DOHH2 (cell line): ENCODE data around the gene ZNF883.

ENCODE experiments used
- H3F3A ChIP-seq: fragments of 200-600 bp; sonication (generic), shearing (Covaris generic); 2 replicates; pipeline ENCODE4 v1.6.0; 2016; ENCODE audit warnings: antibody characterized with exemption, mild to moderate bottlenecking; ENCODE audit not compliant: control insufficient read depth, insufficient read depth
- H3K27ac ChIP-seq: fragments of 200-600 bp; sonication (generic); 2 replicates; pipeline ENCODE4 v1.5.1; 2014; ENCODE audit warnings: low read depth, mild to moderate bottlenecking, low read length, moderate library complexity
- H3K27me3 ChIP-seq: fragments of 200-600 bp; sonication (generic); 2 replicates; pipeline ENCODE4 v1.6.1; 2014; ENCODE audit warnings: mild to moderate bottlenecking, low read length, mixed read lengths; ENCODE audit not compliant: control insufficient read depth
- H3K36me3 ChIP-seq: fragments of 200-600 bp; sonication (generic); 2 replicates; pipeline ENCODE4 v1.6.1; 2014; ENCODE audit warnings: mild to moderate bottlenecking, low read length, moderate library complexity, mixed read lengths; ENCODE audit not compliant: control insufficient read depth
- H3K4me1 ChIP-seq: fragments of 200-600 bp; sonication (generic); 2 replicates; pipeline ENCODE4 v1.6.1; 2014; ENCODE audit warnings: mild to moderate bottlenecking, low read length, mixed read lengths; ENCODE audit not compliant: control insufficient read depth
- H3K4me2 ChIP-seq: fragments of 200-600 bp; sonication (generic); 2 replicates; pipeline ENCODE4 v1.6.0; 2014; ENCODE audit warnings: mild to moderate bottlenecking, low read length, moderate library complexity
- H3K4me3 ChIP-seq: fragments of 200-600 bp; sonication (generic); 2 replicates; pipeline ENCODE4 v1.5.1; 2014; ENCODE audit warnings: mild to moderate bottlenecking, low read length, mixed read lengths
- H3K79me2 ChIP-seq: fragments of 200-600 bp; sonication (generic); 2 replicates; pipeline ENCODE4 v1.6.1; 2014; ENCODE audit warnings: mild to moderate bottlenecking, low read length, mixed read lengths; ENCODE audit not compliant: control insufficient read depth
- H3K9me2 ChIP-seq: fragments of 200-600 bp; sonication (generic); replicated peaks from 2 replicates; pipeline ENCODE4 v1.6.1; 2014; ENCODE audit warnings: mild to moderate bottlenecking, low read length, mixed read lengths; ENCODE audit not compliant: control insufficient read depth
- H3K9me3 ChIP-seq: fragments of 200-600 bp; sonication (generic); 2 replicates; pipeline ENCODE4 v1.6.1; 2014; ENCODE audit warnings: antibody characterized with exemption, low read length, mixed read lengths; ENCODE audit not compliant: control insufficient read depth, insufficient read depth
- H4K20me1 ChIP-seq: fragments of 200-600 bp; sonication (generic); 2 replicates; pipeline ENCODE4 v1.6.0; 2014; ENCODE audit warnings: low read depth, mild to moderate bottlenecking, antibody characterized with exemption, low read length, moderate library complexity; ENCODE audit not compliant: control insufficient read depth, insufficient read depth
- EZH2phosphoT487 ChIP-seq: fragments of 200-600 bp; sonication (generic); IDR thresholded peaks from 2 replicates; pipeline ENCODE4 v1.6.1; 2017; ENCODE audit warnings: borderline replicate concordance, mild to moderate bottlenecking, antibody characterized with exemption, low read length, moderate library complexity, mixed read lengths
- TF ChIP-seq, protein P1 (sequence below): fragments of 200-600 bp; sonication (generic); IDR thresholded peaks from one replicate; pipeline ENCODE4 v1.5.1; 2014; ENCODE audit warnings: antibody characterized with exemption, mild to moderate bottlenecking, low read depth, low read length; ENCODE audit not compliant: poor library complexity, severe bottlenecking

Gene ZNF883

GRCh38 chr9:112917987-112918362 lies 94.0 kb downstream of the ZNF883 start:
- H3K9me3 ChIP-seq: no peaks in the 10 kb centered on the region
- no peaks in the 10 kb centered on the region for H4K20me1 ChIP-seq
- no peak overlapping the region for H3K27ac ChIP-seq
- H3K27me3 ChIP-seq: peaks cover 16% of the 10 kb centered on the region; the same call in 1 of the 2 replicates
- no peaks in the 10 kb centered on the region for H3K9me2 ChIP-seq
- H3K79me2 ChIP-seq: no peaks in the 10 kb centered on the region
- no peak overlapping the region for H3K4me2 ChIP-seq
- H3K4me3 ChIP-seq: no peak overlapping the region
- no peaks in the 10 kb centered on the region for H3K4me1 ChIP-seq
- H3F3A ChIP-seq: no peaks in the 10 kb centered on the region
- TF ChIP-seq, protein P1, sequence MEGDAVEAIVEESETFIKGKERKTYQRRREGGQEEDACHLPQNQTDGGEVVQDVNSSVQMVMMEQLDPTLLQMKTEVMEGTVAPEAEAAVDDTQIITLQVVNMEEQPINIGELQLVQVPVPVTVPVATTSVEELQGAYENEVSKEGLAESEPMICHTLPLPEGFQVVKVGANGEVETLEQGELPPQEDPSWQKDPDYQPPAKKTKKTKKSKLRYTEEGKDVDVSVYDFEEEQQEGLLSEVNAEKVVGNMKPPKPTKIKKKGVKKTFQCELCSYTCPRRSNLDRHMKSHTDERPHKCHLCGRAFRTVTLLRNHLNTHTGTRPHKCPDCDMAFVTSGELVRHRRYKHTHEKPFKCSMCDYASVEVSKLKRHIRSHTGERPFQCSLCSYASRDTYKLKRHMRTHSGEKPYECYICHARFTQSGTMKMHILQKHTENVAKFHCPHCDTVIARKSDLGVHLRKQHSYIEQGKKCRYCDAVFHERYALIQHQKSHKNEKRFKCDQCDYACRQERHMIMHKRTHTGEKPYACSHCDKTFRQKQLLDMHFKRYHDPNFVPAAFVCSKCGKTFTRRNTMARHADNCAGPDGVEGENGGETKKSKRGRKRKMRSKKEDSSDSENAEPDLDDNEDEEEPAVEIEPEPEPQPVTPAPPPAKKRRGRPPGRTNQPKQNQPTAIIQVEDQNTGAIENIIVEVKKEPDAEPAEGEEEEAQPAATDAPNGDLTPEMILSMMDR: no peak
- TF ChIP-seq EZH2phosphoT487: no peak
- no peaks in the 10 kb centered on the region for H3K36me3 ChIP-seq

- Histone ChIP-seq H3K9me3 (no peaks in the 10 kb centered on the region), H3F3A (no peaks in the 10 kb centered on the region), H3K4me1 (no peaks in the 10 kb centered on the region), H3K9me2 (no peaks in the 10 kb centered on the region), H3K4me3 (no peak overlapping the region), H4K20me1 (no peaks in the 10 kb centered on the region), H3K4me2 (no peak overlapping the region), H3K27ac (no peak overlapping the region), H3K36me3 (no peaks in the 10 kb centered on the region), H3K27me3 (peaks cover 16% of the 10 kb centered on the region; the same call in 1 of the 2 replicates), H3K79me2 (no peaks in the 10 kb centered on the region)
- TF ChIP-seq EZH2phosphoT487: no peak
- TF ChIP-seq, protein P1: no peak
Measured at GRCh38 chr9:112917047-112917986, 94.7 kb downstream of the ZNF883 start.

DNA sequence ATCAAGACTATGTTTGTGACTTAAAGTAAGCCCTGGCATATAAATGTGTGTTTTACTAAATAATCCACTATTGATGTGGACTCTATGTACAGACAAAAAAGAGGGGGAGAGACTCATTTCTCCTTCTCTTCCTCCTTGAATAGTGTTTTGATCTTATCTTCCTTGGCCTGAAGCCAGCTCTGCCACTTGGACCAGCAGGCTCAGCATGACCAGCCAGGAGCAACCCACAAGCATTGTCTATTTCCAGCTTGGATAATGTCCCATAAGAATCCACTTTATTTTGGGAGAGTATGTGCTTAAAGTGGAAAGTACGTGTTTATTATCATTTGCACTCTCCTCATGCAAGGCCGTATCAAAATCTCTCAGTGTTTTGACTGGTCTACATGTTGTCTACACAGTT lies 97.5 kb downstream of the ZNF883 start:
- Histone ChIP-seq H3K4me2 (no peak overlapping the region), H3K27ac (no peak overlapping the region), H3K9me3 (no peaks in the 10 kb centered on the region), H3K4me3 (no peak overlapping the region), H3K79me2 (no peaks in the 10 kb centered on the region), H3K9me2 (no peaks in the 10 kb centered on the region), H3K36me3 (no peaks in the 10 kb centered on the region), H4K20me1 (no peaks in the 10 kb centered on the region), H3F3A (no peaks in the 10 kb centered on the region), H3K4me1 (no peaks in the 10 kb centered on the region), H3K27me3 (peaks cover 18% of the 10 kb centered on the region)
- TF ChIP-seq, protein P1: no peak
- TF ChIP-seq EZH2phosphoT487: no peak
